IMR-90 (cell line): ENCODE measurements around the gene TDRD7. TPM values are rescaled to one million over a fixed set of nuclear protein-coding genes. Genes with fewer than 3 reads are reported as not detected.

ENCODE experiments used
- ATAC-seq: fragments of 200-7000 bp; cut with Tn5 transposase; 2 replicates; pipeline ENCODE4 v1.9.1; 2020; ENCODE audit warnings: low read depth, mild to moderate bottlenecking, moderate library complexity
- BruUV-seq: library from RNA; stranded (reverse); fragments of 400-500 nt; replicated peaks from 2 replicates; lab custom pipeline; 2021; lab: Mats Ljungman, UMichigan
- CTCF ChIA-PET: fragments of 300-600 bp; formaldehyde crosslinking; extraction: SDS; loops from one replicate; lab custom pipeline; 2021; ENCODE audit warnings: antibody characterized with exemption; lab: Yijun Ruan, JAX
- POLR2A ChIA-PET: fragments of 300-600 bp; sonication (Branson Sonifier 250); formaldehyde crosslinking; loops from one replicate; lab custom pipeline; 2022; ENCODE audit warnings: antibody characterized with exemption; ENCODE audit not compliant: unreplicated experiment; lab: Charles Lee
- DNase-seq: peaks from one replicate; pipeline ENCODE4 v3.0.0; 2013
- H2AFZ ChIP-seq: replicated peaks from 2 replicates; pipeline ENCODE3; 2013; ENCODE audit warnings: low read length, mild to moderate bottlenecking; ENCODE audit not compliant: poor library complexity
- H2AK5ac ChIP-seq: 2 replicates; pipeline ENCODE4 v1.6.1; 2013; ENCODE audit warnings: low read depth, low read length, inconsistent platforms
- H2AK9ac ChIP-seq: replicated peaks from 2 replicates; pipeline ENCODE3; 2013; ENCODE audit warnings: mild to moderate bottlenecking, low read depth, low read length, moderate library complexity; ENCODE audit not compliant: poor library complexity
- H2BK120ac ChIP-seq: 2 replicates; pipeline ENCODE4 v1.6.1; 2013; ENCODE audit warnings: low read depth, low read length, inconsistent platforms
- H2BK15ac ChIP-seq: 3 replicates; pipeline ENCODE4 v1.6.1; 2013; ENCODE audit warnings: low read depth, low read length, inconsistent platforms
- H2BK20ac ChIP-seq: 2 replicates; pipeline ENCODE4 v1.6.1; 2013; ENCODE audit warnings: low read depth, mild to moderate bottlenecking, inconsistent platforms, low read length, moderate library complexity
- H2BK5ac ChIP-seq: 2 replicates; pipeline ENCODE4 v1.6.1; 2013; ENCODE audit warnings: mild to moderate bottlenecking, low read depth, low read length, inconsistent platforms; ENCODE audit not compliant: poor library complexity, severe bottlenecking
- H3K14ac ChIP-seq: replicated peaks from 2 replicates; pipeline ENCODE4 v1.6.1; 2013; ENCODE audit warnings: low read depth, low read length, inconsistent platforms
- H3K18ac ChIP-seq: 2 replicates; pipeline ENCODE4 v1.6.1; 2013; ENCODE audit warnings: low read depth, low read length, control low read depth
- H3K23ac ChIP-seq: 2 replicates; pipeline ENCODE4 v1.6.1; 2013; ENCODE audit warnings: low read depth, low read length, inconsistent platforms
- H3K27ac ChIP-seq: 2 replicates; pipeline ENCODE4 v1.5.1; 2013; ENCODE audit warnings: mild to moderate bottlenecking, control low read depth, low read length; ENCODE audit not compliant: insufficient read depth
- H3K27me3 ChIP-seq: 2 replicates; pipeline ENCODE4 v1.6.1; 2013; ENCODE audit warnings: low read length; ENCODE audit not compliant: control insufficient read depth, insufficient read depth
- H3K36me3 ChIP-seq: 2 replicates; pipeline ENCODE4 v1.6.1; 2013; ENCODE audit warnings: low read length, mixed read lengths; ENCODE audit not compliant: control insufficient read depth, insufficient read depth
- H3K4ac ChIP-seq: 2 replicates; pipeline ENCODE4 v1.6.1; 2013; ENCODE audit warnings: low read depth, low read length, inconsistent platforms
- H3K4me1 ChIP-seq: 2 replicates; pipeline ENCODE4 v1.6.1; 2013; ENCODE audit warnings: low read length, mixed read lengths; ENCODE audit not compliant: control insufficient read depth, insufficient read depth
- H3K4me2 ChIP-seq: 2 replicates; pipeline ENCODE4 v1.6.1; 2013; ENCODE audit warnings: low read depth, mild to moderate bottlenecking, control low read depth, low read length, moderate library complexity
- H3K4me3 ChIP-seq: 2 replicates; pipeline ENCODE4 v1.5.1; 2013; ENCODE audit warnings: low read depth, mild to moderate bottlenecking, control low read depth, low read length, moderate library complexity; ENCODE audit not compliant: insufficient read depth
- H3K56ac ChIP-seq: 2 replicates; pipeline ENCODE4 v1.6.1; 2013; ENCODE audit warnings: low read length, inconsistent platforms; ENCODE audit not compliant: insufficient read depth; ENCODE audit errors: extremely low read depth
- H3K79me1 ChIP-seq, 2 experiments: 2 replicates each; pipeline ENCODE4 v1.6.1; 2013; ENCODE audit warnings: low read length in 2 of 2, inconsistent platforms in 1 of 2, low read depth in 1 of 2
- H3K9ac ChIP-seq: 2 replicates; pipeline ENCODE4 v1.6.1; 2013; ENCODE audit warnings: low read depth, low read length, control low read depth
- H3K9me1 ChIP-seq: 2 replicates; pipeline ENCODE4 v1.6.1; 2013; ENCODE audit warnings: low read length, inconsistent platforms; ENCODE audit not compliant: insufficient read depth
- H3K9me3 ChIP-seq: 2 replicates; pipeline ENCODE4 v1.6.1; 2013; ENCODE audit warnings: low read length; ENCODE audit not compliant: control insufficient read depth, insufficient read depth
- H4K20me1 ChIP-seq: 2 replicates; pipeline ENCODE4 v1.6.1; 2013; ENCODE audit warnings: low read length, inconsistent platforms; ENCODE audit not compliant: insufficient read depth
- H4K5ac ChIP-seq: 2 replicates; pipeline ENCODE4 v1.6.1; 2013; ENCODE audit warnings: mild to moderate bottlenecking, low read depth, low read length, control low read depth
- H4K8ac ChIP-seq, 2 experiments: 2 replicates each; pipeline ENCODE4 v1.6.1; 2013; ENCODE audit warnings: low read depth in 2 of 2, low read length in 2 of 2, control low read depth in 1 of 2, inconsistent platforms in 1 of 2
- H4K91ac ChIP-seq: 2 replicates; pipeline ENCODE4 v1.6.1; 2013; ENCODE audit warnings: low read depth, low read length, inconsistent platforms; ENCODE audit not compliant: insufficient read depth
- CHD1 ChIP-seq: IDR thresholded peaks from 2 replicates; pipeline ENCODE4 v1.6.1; 2012; ENCODE audit warnings: low read depth, low read length, improper control_type of control experiment
- FOS ChIP-seq: fragments of 150-350 bp; IDR thresholded peaks from 2 replicates; pipeline ENCODE4 v1.6.1; 2016; ENCODE audit warnings: low read depth, low read length
- MXI1 ChIP-seq: IDR thresholded peaks from 2 replicates; pipeline ENCODE4 v1.6.1; 2012; ENCODE audit warnings: low read depth, mild to moderate bottlenecking, low read length, moderate library complexity, borderline replicate concordance
- NFE2L2 ChIP-seq: fragments of 150-350 bp; IDR thresholded peaks from 2 replicates; pipeline ENCODE4 v1.6.1; 2016; ENCODE audit warnings: low read depth, mild to moderate bottlenecking, low read length
- POLR2A ChIP-seq: IDR thresholded peaks from 2 replicates; pipeline ENCODE4 v1.6.1; 2012; ENCODE audit warnings: mild to moderate bottlenecking, low read depth, low read length
- RAD21 ChIP-seq: IDR thresholded peaks from 2 replicates; pipeline ENCODE4 v1.6.1; 2012; ENCODE audit warnings: low read length, improper control_type of control experiment
- dilution Hi-C: fragments of 300-500 bp; cut with HindIII; formaldehyde crosslinking; loops from one replicate; pipeline ENCODE4 v1.14.3; 2018; ENCODE audit warnings: low sequenced_read_pairs; ENCODE audit not compliant: unreplicated experiment
- in situ Hi-C: fragments of 300-500 bp; cut with MboI; formaldehyde crosslinking; loops from 3 replicates; pipeline ENCODE4 v1.14.3; 2019; ENCODE audit warnings: low sequenced_read_pairs, inconsistent platforms, mixed read lengths
- intact Hi-C: fragments of 100-400 bp; cut with micrococcal nuclease; formaldehyde crosslinking; loops from 2 replicates; pipeline ENCODE4 v1.10.0; 2022
- polyA plus RNA-seq, 3 experiments: library from polyadenylated mRNA; depleted of rRNA; stranded (reverse); fragments of >200 nt; gene quantifications; 2 replicates each; pipeline ENCODE4 v1.2.3, GENCODE V29; 2012; ENCODE audit warnings: low replicate concordance in 1 of 3
- total RNA-seq: library from RNA; depleted of rRNA; stranded (reverse); fragments of >200 nt; gene quantifications from 2 replicates; pipeline ENCODE4 v1.2.3, GENCODE V29; 2012
- TF ChIP-seq, protein P1 (sequence below): fragments of 150-350 bp; IDR thresholded peaks from 2 replicates; pipeline ENCODE4 v1.6.1; 2016; ENCODE audit warnings: low read depth, mild to moderate bottlenecking, low read length, moderate library complexity, borderline replicate concordance
- TF ChIP-seq, protein P2 (sequence below): fragments of 150-350 bp; IDR thresholded peaks from 2 replicates; pipeline ENCODE4 v1.6.1; 2017; ENCODE audit warnings: mild to moderate bottlenecking, antibody characterized with exemption, low read length, low read depth

TDRD7 gene
- total and polyA plus RNA-seq, 2 of the 4 experiments (the other 2 are of a cell fraction), result 4.4 to 9.7 TPM

DNA sequence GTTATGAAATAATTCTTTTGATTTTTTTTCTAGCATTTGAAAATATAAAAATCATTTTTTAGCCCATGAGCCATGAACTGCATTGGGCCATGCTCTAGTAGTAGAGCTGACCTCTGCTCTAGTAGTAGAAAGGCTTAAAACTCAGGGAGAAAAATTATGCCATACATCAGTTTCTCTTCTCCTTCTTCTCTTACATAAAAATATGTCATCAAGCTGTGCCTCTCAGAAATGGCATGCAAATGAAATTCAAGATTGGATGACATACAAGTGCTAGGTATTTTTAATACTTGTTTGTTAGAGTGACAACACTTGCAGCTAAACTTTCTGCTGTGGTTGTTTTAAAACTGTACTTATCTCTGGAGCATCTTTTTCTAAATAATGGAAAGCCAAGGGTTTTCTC lies 47.4 kb downstream of the TDRD7 start:
- no peak for ATAC-seq
- Histone ChIP-seq H3K9me1 (peaks cover 3% of the 10 kb centered on the region; the same call in 1 of the 2 replicates), H2BK15ac (no peak overlapping the region), H2BK5ac (no peak overlapping the region), H4K20me1 (no peaks in the 10 kb centered on the region), H2AFZ (no peak overlapping the region), H4K5ac (no peak overlapping the region), H2AK9ac (no peak overlapping the region), H3K4me2 (no peak overlapping the region), H3K23ac (no peak overlapping the region), H3K27ac (no peak overlapping the region), H3K56ac (no peak overlapping the region), H2AK5ac (no peak overlapping the region), H3K79me1 (no peaks in the 10 kb centered on the region), H3K9ac (no peak overlapping the region), H2BK120ac (no peak overlapping the region), H3K4me3 (no peak overlapping the region), H3K36me3 (peaks cover 2% of the 10 kb centered on the region; the same call in 1 of the 2 replicates), H3K14ac (no peak overlapping the region), H3K18ac (no peak overlapping the region), H3K4ac (no peak overlapping the region), H4K91ac (no peak overlapping the region), H4K8ac (no peak overlapping the region), H3K4me1 (no peaks in the 10 kb centered on the region), H2BK20ac (no peak overlapping the region), H3K9me3 (no peaks in the 10 kb centered on the region), H3K27me3 (no peaks in the 10 kb centered on the region)
- intact Hi-C loops (no loop called here), dilution Hi-C loops (no loop called here), in situ Hi-C loops (no loop called here)
- TF ChIP-seq, protein P1, sequence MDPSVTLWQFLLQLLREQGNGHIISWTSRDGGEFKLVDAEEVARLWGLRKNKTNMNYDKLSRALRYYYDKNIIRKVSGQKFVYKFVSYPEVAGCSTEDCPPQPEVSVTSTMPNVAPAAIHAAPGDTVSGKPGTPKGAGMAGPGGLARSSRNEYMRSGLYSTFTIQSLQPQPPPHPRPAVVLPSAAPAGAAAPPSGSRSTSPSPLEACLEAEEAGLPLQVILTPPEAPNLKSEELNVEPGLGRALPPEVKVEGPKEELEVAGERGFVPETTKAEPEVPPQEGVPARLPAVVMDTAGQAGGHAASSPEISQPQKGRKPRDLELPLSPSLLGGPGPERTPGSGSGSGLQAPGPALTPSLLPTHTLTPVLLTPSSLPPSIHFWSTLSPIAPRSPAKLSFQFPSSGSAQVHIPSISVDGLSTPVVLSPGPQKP, result no peak
- TF ChIP-seq FOS (no peak), MXI1 (no peak), POLR2A (no peak), NFE2L2 (no peak), RAD21 (no peak), CHD1 (no peak)
- TF ChIP-seq, protein P2, sequence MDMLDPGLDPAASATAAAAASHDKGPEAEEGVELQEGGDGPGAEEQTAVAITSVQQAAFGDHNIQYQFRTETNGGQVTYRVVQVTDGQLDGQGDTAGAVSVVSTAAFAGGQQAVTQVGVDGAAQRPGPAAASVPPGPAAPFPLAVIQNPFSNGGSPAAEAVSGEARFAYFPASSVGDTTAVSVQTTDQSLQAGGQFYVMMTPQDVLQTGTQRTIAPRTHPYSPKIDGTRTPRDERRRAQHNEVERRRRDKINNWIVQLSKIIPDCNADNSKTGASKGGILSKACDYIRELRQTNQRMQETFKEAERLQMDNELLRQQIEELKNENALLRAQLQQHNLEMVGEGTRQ, result no peak
- BruUV-seq, result no TSS peak
- no peak for DNase-seq
- ChIA-PET POLR2A (no interaction called here), CTCF (interaction anchor here (0.9 to 1.5 kb wide), 5 partner anchors 10 to 169 kb away, joined by 3 to 4 read pairs (median 3); no protein-coding TSS in a partner anchor)
